Fibroblast of lung (primary cell): ENCODE results near the gene PPP1R15B. TPM values are rescaled to one million over a fixed set of nuclear protein-coding genes. Genes with fewer than 3 reads are reported as not detected.

Experiments used
- DNase-seq, 2 donors: peaks; one replicate each; pipeline versions ENCODE4 v3.0.0 to v3.0.0-alpha.2; 2010; ENCODE audit warnings: low read depth in 2 of 2
- H2AFZ ChIP-seq: 2 replicates; pipeline ENCODE4 v1.5.1; 2012; ENCODE audit warnings: low read length, control low read depth, inconsistent platforms
- H3K27ac ChIP-seq: 2 replicates; pipeline ENCODE4 v1.5.1; 2011; ENCODE audit warnings: low read length, control low read depth; ENCODE audit not compliant: insufficient read depth
- H3K27me3 ChIP-seq: 2 replicates; pipeline ENCODE4 v1.5.1; 2011; ENCODE audit warnings: mild to moderate bottlenecking, low read length; ENCODE audit not compliant: control insufficient read depth, insufficient read depth
- H3K36me3 ChIP-seq: 2 replicates; pipeline ENCODE4 v1.5.1; 2011; ENCODE audit warnings: low read length; ENCODE audit not compliant: control insufficient read depth, insufficient read depth
- H3K4me1 ChIP-seq: 2 replicates; pipeline ENCODE4 v1.5.1; 2011; ENCODE audit warnings: low read length; ENCODE audit not compliant: control insufficient read depth, insufficient read depth; ENCODE audit errors: extremely low read depth
- H3K4me2 ChIP-seq: 2 replicates; pipeline ENCODE4 v1.5.1; 2011; ENCODE audit warnings: low read length, control low read depth; ENCODE audit not compliant: insufficient read depth; ENCODE audit errors: extremely low read depth
- H3K4me3 ChIP-seq, 4 experiments: fragments of 200-600 bp in 1 of 4; sonication (generic) in 1 of 4; replicated peaks in 1 of 4; 2 replicates each; pipeline ENCODE4 v1.5.1; 2011 to 2016; ENCODE audit warnings: low read length in 4 of 4, low read depth in 3 of 4, mild to moderate bottlenecking in 3 of 4, control low read depth in 2 of 4, inconsistent platforms in 1 of 4, mixed read lengths in 1 of 4; ENCODE audit not compliant: insufficient read depth in 1 of 4; ENCODE audit errors: control extremely low read depth in 1 of 4
- H3K79me2 ChIP-seq: 2 replicates; pipeline ENCODE4 v1.5.1; 2012; ENCODE audit warnings: mild to moderate bottlenecking, low read length, inconsistent platforms; ENCODE audit not compliant: control insufficient read depth, insufficient read depth
- H3K9ac ChIP-seq: 2 replicates; pipeline ENCODE4 v1.5.1; 2011; ENCODE audit warnings: mild to moderate bottlenecking, low read length, control low read depth; ENCODE audit not compliant: insufficient read depth
- H3K9me3 ChIP-seq: 2 replicates; pipeline ENCODE4 v1.5.1; 2012; ENCODE audit warnings: low read depth, low read length; ENCODE audit not compliant: control insufficient read depth, insufficient read depth
- H4K20me1 ChIP-seq: 2 replicates; pipeline ENCODE4 v1.5.1; 2011; ENCODE audit warnings: low read length; ENCODE audit not compliant: control insufficient read depth, insufficient read depth; ENCODE audit errors: extremely low read depth
- EZH2 ChIP-seq: IDR thresholded peaks from 2 replicates; pipeline ENCODE4 v1.5.1; 2012; ENCODE audit warnings: low read length, control low read depth, mild to moderate bottlenecking; ENCODE audit errors: missing control alignments
- polyA plus RNA-seq, 2 donors: library from polyadenylated mRNA; depleted of rRNA in 1 of 2; stranded (reverse) in 1 of 2; unstranded in 1 of 2; fragments of >200 nt; gene quantifications; 2 replicates each; pipeline ENCODE4 v1.2.1, GENCODE V29; 2011 to 2012; ENCODE audit warnings: missing spikeins in 1 of 2
- total RNA-seq: library from RNA; depleted of rRNA; stranded (reverse); fragments of >200 nt; gene quantifications from 2 replicates; pipeline ENCODE4 v1.2.1, GENCODE V29; 2014
- TF ChIP-seq, protein P1 (sequence below), 2 donors: IDR thresholded peaks in 1 of 2; conservative IDR thresholded peaks in 1 of 2; 1 replicate in 1 of 2; 2 replicates in 1 of 2; pipeline ENCODE4 v1.5.1; 2011 to 2012; ENCODE audit warnings: low read length in 2 of 2, control low read depth in 1 of 2, inconsistent platforms in 1 of 2, low read depth in 1 of 2, mild to moderate bottlenecking in 1 of 2

The PPP1R15B gene
- total and polyA plus RNA-seq, 2 donors (not counting 1 experiment from before 2014, with no cell fraction given), result 22.4 to 27.7 TPM

- TF ChIP-seq, protein P1, sequence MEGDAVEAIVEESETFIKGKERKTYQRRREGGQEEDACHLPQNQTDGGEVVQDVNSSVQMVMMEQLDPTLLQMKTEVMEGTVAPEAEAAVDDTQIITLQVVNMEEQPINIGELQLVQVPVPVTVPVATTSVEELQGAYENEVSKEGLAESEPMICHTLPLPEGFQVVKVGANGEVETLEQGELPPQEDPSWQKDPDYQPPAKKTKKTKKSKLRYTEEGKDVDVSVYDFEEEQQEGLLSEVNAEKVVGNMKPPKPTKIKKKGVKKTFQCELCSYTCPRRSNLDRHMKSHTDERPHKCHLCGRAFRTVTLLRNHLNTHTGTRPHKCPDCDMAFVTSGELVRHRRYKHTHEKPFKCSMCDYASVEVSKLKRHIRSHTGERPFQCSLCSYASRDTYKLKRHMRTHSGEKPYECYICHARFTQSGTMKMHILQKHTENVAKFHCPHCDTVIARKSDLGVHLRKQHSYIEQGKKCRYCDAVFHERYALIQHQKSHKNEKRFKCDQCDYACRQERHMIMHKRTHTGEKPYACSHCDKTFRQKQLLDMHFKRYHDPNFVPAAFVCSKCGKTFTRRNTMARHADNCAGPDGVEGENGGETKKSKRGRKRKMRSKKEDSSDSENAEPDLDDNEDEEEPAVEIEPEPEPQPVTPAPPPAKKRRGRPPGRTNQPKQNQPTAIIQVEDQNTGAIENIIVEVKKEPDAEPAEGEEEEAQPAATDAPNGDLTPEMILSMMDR (conservative IDR thresholded peaks at IDR 0.05 in 1 of 2, IDR thresholded peaks at IDR 0.05 in 1 of 2; ENCODE audit: low read depth in 1 of 2, low read length in 2 of 2), result no peak
- no peak for TF ChIP-seq EZH2
- Histone ChIP-seq H3K4me3 (no peak overlapping the region), H4K20me1 (no peaks in the 10 kb centered on the region)
Observed at GRCh38 chr1:204359131-204359473, 52.5 kb downstream of the PPP1R15B start.

DNA sequence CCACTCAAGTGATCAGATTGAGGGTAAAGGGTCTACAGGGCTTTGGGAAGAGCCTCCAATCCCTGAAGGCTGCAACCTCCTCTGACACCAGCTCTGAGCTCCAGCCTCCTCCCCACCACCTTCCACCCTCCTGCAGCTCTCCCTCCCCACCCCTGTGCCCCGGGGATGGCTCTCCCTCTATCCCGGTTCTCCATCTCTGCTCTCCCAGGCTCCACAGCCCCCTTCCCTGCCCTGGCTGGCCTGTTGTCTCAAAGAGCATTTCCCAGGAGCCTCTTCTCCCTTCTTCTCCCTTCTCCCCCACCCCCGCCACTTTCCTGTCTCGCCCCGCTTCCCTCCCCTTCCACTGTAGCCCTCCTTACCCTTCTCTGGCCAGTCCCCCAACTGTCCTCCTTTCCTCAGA, 53.0 kb downstream of the PPP1R15B start:
- H3K79me2 ChIP-seq, result no peaks in the 10 kb centered on the region
- no peaks in the 10 kb centered on the region for H4K20me1 ChIP-seq
- H3K9ac ChIP-seq, result no peak overlapping the region
- no peak overlapping the region for H3K4me2 ChIP-seq
- H2AFZ ChIP-seq, result no peak overlapping the region
- peaks cover 10% of the 10 kb centered on the region for H3K4me1 ChIP-seq
- TF ChIP-seq, protein P1 (conservative IDR thresholded peaks at IDR 0.05 in 1 of 2, IDR thresholded peaks at IDR 0.05 in 1 of 2; ENCODE audit: low read depth in 1 of 2, low read length in 2 of 2), result no peak
- no peak for TF ChIP-seq EZH2
- H3K36me3 ChIP-seq, result no peaks in the 10 kb centered on the region
- H3K27me3 ChIP-seq, result no peaks in the 10 kb centered on the region
- H3K27ac ChIP-seq, result no peak overlapping the region
- no peak for DNase-seq
- H3K9me3 ChIP-seq, result no peaks in the 10 kb centered on the region
- no peak overlapping the region for H3K4me3 ChIP-seq

More at GRCh38 chr1:204359131-204359473, 52.5 kb downstream of the PPP1R15B start:
- Histone ChIP-seq H3K9me3 (no peaks in the 10 kb centered on the region), H3K4me1 (peaks cover 10% of the 10 kb centered on the region), H3K27ac (no peak overlapping the region), H3K79me2 (no peaks in the 10 kb centered on the region), H3K27me3 (no peaks in the 10 kb centered on the region), H3K36me3 (no peaks in the 10 kb centered on the region), H3K9ac (no peak overlapping the region), H2AFZ (no peak overlapping the region), H3K4me2 (no peak overlapping the region)
- DNase-seq, result no peak

- no peak overlapping the region for H3K27ac ChIP-seq
- H3K4me2 ChIP-seq, result no peak overlapping the region
Observed at GRCh38 chr1:204357551-204358490, 53.8 kb downstream of the PPP1R15B start.

More at GRCh38 chr1:204357551-204358490, 53.8 kb downstream of the PPP1R15B start:
- no peak for TF ChIP-seq EZH2
- TF ChIP-seq, protein P1 (conservative IDR thresholded peaks at IDR 0.05 in 1 of 2, IDR thresholded peaks at IDR 0.05 in 1 of 2; ENCODE audit: low read depth in 1 of 2, low read length in 2 of 2), result no peak
- DNase-seq, result no peak
- Histone ChIP-seq H3K9me3 (no peaks in the 10 kb centered on the region), H3K9ac (no peak overlapping the region), H3K4me3 (no peak overlapping the region), H3K79me2 (no peaks in the 10 kb centered on the region), H3K4me1 (peaks cover 7% of the 10 kb centered on the region), H3K27me3 (no peaks in the 10 kb centered on the region), H2AFZ (no peak overlapping the region), H4K20me1 (no peaks in the 10 kb centered on the region), H3K36me3 (no peaks in the 10 kb centered on the region)
